Right cardiac atrium (tissue), 5 donors: ENCODE data around the gene SPOP. TPM values are rescaled to one million over a fixed set of nuclear protein-coding genes. Genes with fewer than 3 reads are reported as not detected.
"Not testable (repeated sequence)": the region's sequence is repeated elsewhere in the genome, so short reads cannot be mapped to it uniquely, and the experiment has no call there.

ENCODE experiments used
- ATAC-seq, 2 donors: fragments of 200-7000 bp; cut with Tn5 transposase; one replicate each; pipeline versions ENCODE4 v1.8.0 to v1.9.1; 2020; ENCODE audit warnings: moderate library complexity in 2 of 2, mild to moderate bottlenecking in 1 of 2
- DNase-seq, 3 donors: peaks; one replicate each; pipeline ENCODE4 v3.0.0-alpha.2; 2020
- H3K27ac ChIP-seq: one replicate; pipeline ENCODE4 v1.5.1; 2013; ENCODE audit warnings: mild to moderate bottlenecking, low read length, control low read depth, moderate library complexity
- H3K27me3 ChIP-seq: one replicate; pipeline ENCODE4 v1.6.1; 2013; ENCODE audit not compliant: control insufficient read depth, insufficient read depth
- H3K4me1 ChIP-seq: one replicate; pipeline ENCODE4 v1.6.1; 2013; ENCODE audit warnings: low read length; ENCODE audit not compliant: control insufficient read depth, insufficient read depth
- H3K4me3 ChIP-seq: one replicate; pipeline ENCODE4 v1.5.1; 2013; ENCODE audit warnings: low read length, control low read depth
- H3K9me3 ChIP-seq: one replicate; pipeline ENCODE4 v1.6.1; 2013; ENCODE audit warnings: low read length; ENCODE audit not compliant: control insufficient read depth
- WGBS: extraction: QIAGEN DNeasy Blood & Tissue Kit; methylation state at CpG from one replicate; pipeline ENCODE4 v1.1.7; 2013; 5-methylcytosine and 5-hydroxymethylcytosine counted together
- intact Hi-C, 4 donors: fragments of 100-400 bp; cut with DNase I; formaldehyde crosslinking; loops; one replicate each; pipeline versions ENCODE4 v1.11.0 to v1.14.0; 2022 to 2023
- polyA plus RNA-seq: library from polyadenylated mRNA; stranded (reverse); fragments of 200-250 nt; gene quantifications from one replicate; pipeline ENCODE4 v1.2.3, GENCODE V29; 2013
- total RNA-seq, 4 donors: library from RNA; stranded (reverse); fragmentation: NEBNext Ultra II Directional; extraction: Animal tissue kit (Norgen Biotek cat#: 25700); gene quantifications; one replicate each; pipeline ENCODE4 v1.2.1, GENCODE V29; 2021
- donor health status: healthy with polysubstance abuse.
- donor health status: DM: no; HTN: yes; CAD: no.
- donor health status: DM: no; HTN: no; CAD: no.
- donor health status: DM: no; HTN: yes; CAD: no; lungs with severe emphysema.
- donor health status: DM: yes; HTN: yes; CAD: no.

SPOP gene
- total and polyA plus RNA-seq, 5 donors = 33.7 to 82.7 (median 75.8) TPM

- H3K9me3 ChIP-seq = no peaks in the 10 kb centered on the region
- H3K4me3 ChIP-seq = no peak overlapping the region
- no peak overlapping the region for H3K27ac ChIP-seq
- DNase-seq = no peak
- peaks cover 2% of the 10 kb centered on the region for H3K4me1 ChIP-seq
- H3K27me3 ChIP-seq = no peaks in the 10 kb centered on the region
- WGBS = 70% methylated on average over 6 of the region's 6 CpGs
- intact Hi-C loops = loop anchor here (2.0 to 10.0 kb wide), 4 partner anchors 124 to 281 kb away; partner anchors contain the start of gene KAT7 (in 2 of the 4)
- ATAC-seq = no peak
Measured at GRCh38 chr17:49571283-49571682, 106.6 kb downstream of the SPOP start.

GRCh38 chr17:49570540-49571242, 107.2 kb downstream of the SPOP start:
- intact Hi-C loops = loop anchor here (1.0 to 10.0 kb wide), 5 partner anchors 124 to 282 kb away; partner anchors contain the start of gene KAT7 (in 2 of the 4)
- no peaks in the 10 kb centered on the region for H3K27me3 ChIP-seq
- no peak for ATAC-seq
- peaks cover 7% of the 10 kb centered on the region for H3K4me1 ChIP-seq
- no peak overlapping the region for H3K4me3 ChIP-seq
- no peak overlapping the region for H3K27ac ChIP-seq
- H3K9me3 ChIP-seq = no peaks in the 10 kb centered on the region
- DNase-seq = peak in 2 of 3 donors; percentile 26 to 62
- WGBS = 59% methylated on average over 11 of the region's 11 CpGs

GRCh38 chr17:49568695-49569047, 109.2 kb downstream of the SPOP start:
- not testable (repeated sequence) for H3K9me3 ChIP-seq, H3K27me3 ChIP-seq, H3K4me3 ChIP-seq, ATAC-seq, H3K4me1 ChIP-seq
- 86% methylated on average over 7 of the region's 7 CpGs for WGBS
- DNase-seq = peak in 1 of 3 donors; percentile 39
- intact Hi-C loops = loop anchor here in 3 of 4 donors (2.0 to 10.0 kb wide), 5 partner anchors 126 to 429 kb away; partner anchors contain the start of gene DLX3 (in 3 of the 3)
- peak overlapping the region; percentile 31 for H3K27ac ChIP-seq

GRCh38 chr17:49567871-49568694, 109.8 kb downstream of the SPOP start:
- H3K27ac ChIP-seq = peak overlapping the region; percentile 31
- DNase-seq (peak; percentile 91 to 96 (median 96)), ATAC-seq (peak; percentile 76 to 82)
- intact Hi-C loops = loop anchor here in 3 of 4 donors (2.0 to 10.0 kb wide), 5 partner anchors 127 to 429 kb away; partner anchors contain the start of gene DLX3 (in 3 of the 3)
- H3K9me3 ChIP-seq = no peaks in the 10 kb centered on the region
- peak overlapping the region; percentile 15 for H3K4me3 ChIP-seq
- no peaks in the 10 kb centered on the region for H3K27me3 ChIP-seq
- peaks cover 8% of the 10 kb centered on the region for H3K4me1 ChIP-seq
- 14% methylated on average over 42 of the region's 42 CpGs for WGBS

GRCh38 chr17:49567104-49567521, 110.8 kb downstream of the SPOP start:
- ATAC-seq (peak in 1 of 2 donors; percentile 1), DNase-seq (peak in 2 of 3 donors; percentile 57 to 61)
- Histone ChIP-seq H3K27ac (peak overlapping the region; percentile 79), H3K9me3 (no peaks in the 10 kb centered on the region), H3K27me3 (no peaks in the 10 kb centered on the region), H3K4me3 (no peak overlapping the region), H3K4me1 (peaks cover 8% of the 10 kb centered on the region)
- 82% methylated on average over 9 of the region's 9 CpGs for WGBS
- intact Hi-C loops = loop anchor here in 3 of 4 donors (5.0 to 10.0 kb wide), 4 partner anchors 285 to 430 kb away; partner anchors contain the start of gene DLX3 (in 3 of the 3)

- 77% methylated on average over 5 of the region's 5 CpGs for WGBS
- no peak for ATAC-seq
- peak in 1 of 3 donors; percentile 39 for DNase-seq
Measured at GRCh38 chr17:49566668-49567071, 111.2 kb downstream of the SPOP start.

GRCh38 chr17:49565948-49566491, 111.9 kb downstream of the SPOP start:
- 5% methylated on average over 14 of the region's 14 CpGs for WGBS

More at GRCh38 chr17:49566668-49567071, 111.2 kb downstream of the SPOP start:
- H3K4me3 ChIP-seq = no peak overlapping the region
- peaks cover 8% of the 10 kb centered on the region for H3K4me1 ChIP-seq
- no peaks in the 10 kb centered on the region for H3K27me3 ChIP-seq
- H3K27ac ChIP-seq = peak overlapping the region; percentile 79
- intact Hi-C loops = loop anchor here in 3 of 4 donors (5.0 to 10.0 kb wide), 4 partner anchors 286 to 431 kb away; partner anchors contain the start of gene DLX3 (in 3 of the 3)
- no peaks in the 10 kb centered on the region for H3K9me3 ChIP-seq

GRCh38 chr17:49564638-49565037, 113.3 kb downstream of the SPOP start:
- Histone ChIP-seq H3K4me3 (no peak overlapping the region), H3K27me3 (no peaks in the 10 kb centered on the region), H3K4me1 (peaks cover 8% of the 10 kb centered on the region), H3K27ac (no peak overlapping the region), H3K9me3 (no peaks in the 10 kb centered on the region)
- WGBS = 81% methylated on average over 4 of the region's 4 CpGs
- ATAC-seq (no peak), DNase-seq (no peak)
- intact Hi-C loops = loop anchor here in 3 of 4 donors (5.0 to 10.0 kb wide), 4 partner anchors 288 to 433 kb away; partner anchors contain the start of gene DLX3 (in 3 of the 3)

More at GRCh38 chr17:49565948-49566491, 111.9 kb downstream of the SPOP start:
- Histone ChIP-seq H3K4me1 (peaks cover 8% of the 10 kb centered on the region), H3K27me3 (no peaks in the 10 kb centered on the region), H3K4me3 (no peak overlapping the region), H3K9me3 (no peaks in the 10 kb centered on the region), H3K27ac (peak overlapping the region; percentile 54)
- intact Hi-C loops = loop anchor here in 3 of 4 donors (5.0 to 10.0 kb wide), 4 partner anchors 286 to 431 kb away; partner anchors contain the start of gene DLX3 (in 3 of the 3)
- ATAC-seq (peak; percentile 73 to 74), DNase-seq (peak; percentile 77 to 87 (median 84))

- Histone ChIP-seq H3K27me3 (no peaks in the 10 kb centered on the region), H3K9me3 (no peaks in the 10 kb centered on the region), H3K4me3 (no peak overlapping the region), H3K4me1 (no peaks in the 10 kb centered on the region), H3K27ac (no peak overlapping the region)
- peak in 1 of 3 donors; percentile 28 for DNase-seq
- WGBS = 17% methylated on average over 9 of the region's 9 CpGs
- ATAC-seq = peak; percentile 29 to 42
- intact Hi-C loops = loop anchor here (2.0 to 10.0 kb wide), 5 partner anchors 63 to 440 kb away; partner anchors contain the start of genes DLX3 (in 1 of the 4) and NGFR (in 1 of the 4)
Measured at GRCh38 chr17:49557312-49558024, 120.4 kb downstream of the SPOP start.
